NT2/D1 (cell line): ENCODE results near the gene PLCG2.

Source experiments
- DNase-seq: peaks from one replicate; pipeline ENCODE4 v3.0.0-alpha.2; 2011; ENCODE audit warnings: low read depth, low spot score
- H3K27me3 ChIP-seq: 2 replicates; pipeline ENCODE4 v1.6.0; 2011; ENCODE audit warnings: mild to moderate bottlenecking; ENCODE audit not compliant: insufficient read length, insufficient read depth
- H3K36me3 ChIP-seq: 2 replicates; pipeline ENCODE4 v1.6.1; 2011; ENCODE audit warnings: mild to moderate bottlenecking, low read length, mixed read lengths; ENCODE audit not compliant: insufficient read depth, insufficient read length
- H3K4me1 ChIP-seq: 2 replicates; pipeline ENCODE4 v1.5.1; 2011; ENCODE audit not compliant: insufficient read depth, insufficient read length
- H3K4me3 ChIP-seq: 2 replicates; pipeline ENCODE4 v1.5.1; 2011; ENCODE audit warnings: low read depth; ENCODE audit not compliant: insufficient read length
- H3K9ac ChIP-seq: 2 replicates; pipeline ENCODE4 v1.6.0; 2011; ENCODE audit warnings: low read depth; ENCODE audit not compliant: insufficient read length
- H3K9me3 ChIP-seq: 2 replicates; pipeline ENCODE4 v1.5.1; 2011; ENCODE audit warnings: mild to moderate bottlenecking, low read length; ENCODE audit not compliant: insufficient read depth
- SUZ12 ChIP-seq: IDR thresholded peaks from 2 replicates; pipeline ENCODE4 v1.6.1; 2011; ENCODE audit not compliant: insufficient read length, insufficient read depth; ENCODE audit errors: extremely low read depth
- YY1 ChIP-seq: IDR thresholded peaks from 2 replicates; pipeline ENCODE4 v1.6.1; 2011; ENCODE audit not compliant: insufficient read length, insufficient read depth
- ZNF274 ChIP-seq: IDR thresholded peaks from 2 replicates; pipeline ENCODE4 v1.6.1; 2011; ENCODE audit warnings: mild to moderate bottlenecking, low read depth, low read length

PLCG2 gene

GRCh38 chr16:81810894-81811538 lies 31.9 kb downstream of the PLCG2 start:
- no peaks in the 10 kb centered on the region for H3K9me3 ChIP-seq
- no peak for TF ChIP-seq ZNF274
- TF ChIP-seq SUZ12: no peak
- no peak for TF ChIP-seq YY1
- no peaks in the 10 kb centered on the region for H3K27me3 ChIP-seq
- DNase-seq: no peak
- H3K4me1 ChIP-seq: peaks cover 11% of the 10 kb centered on the region
- no peak overlapping the region for H3K9ac ChIP-seq
- H3K4me3 ChIP-seq: no peak overlapping the region
- no peaks in the 10 kb centered on the region for H3K36me3 ChIP-seq

GRCh38 chr16:81813648-81814047 lies 34.6 kb downstream of the PLCG2 start:
- H3K9ac ChIP-seq: no peak overlapping the region
- peaks cover 7% of the 10 kb centered on the region for H3K4me1 ChIP-seq
- H3K36me3 ChIP-seq: no peaks in the 10 kb centered on the region
- no peaks in the 10 kb centered on the region for H3K27me3 ChIP-seq
- TF ChIP-seq SUZ12 (no peak), YY1 (no peak), ZNF274 (no peak)
- no peak overlapping the region for H3K4me3 ChIP-seq
- DNase-seq: no peak
- H3K9me3 ChIP-seq: no peaks in the 10 kb centered on the region

GRCh38 chr16:81814751-81815428 lies 35.8 kb downstream of the PLCG2 start:
- no peak overlapping the region for H3K9ac ChIP-seq
- no peaks in the 10 kb centered on the region for H3K36me3 ChIP-seq
- no peak for DNase-seq
- no peaks in the 10 kb centered on the region for H3K9me3 ChIP-seq
- TF ChIP-seq SUZ12: no peak
- peaks cover 4% of the 10 kb centered on the region for H3K4me1 ChIP-seq
- H3K27me3 ChIP-seq: no peaks in the 10 kb centered on the region
- H3K4me3 ChIP-seq: no peak overlapping the region

- H3K4me1 ChIP-seq: peaks cover 4% of the 10 kb centered on the region
- no peak for TF ChIP-seq YY1
- no peak for TF ChIP-seq SUZ12
- TF ChIP-seq ZNF274: no peak
- no peaks in the 10 kb centered on the region for H3K9me3 ChIP-seq
- H3K36me3 ChIP-seq: no peaks in the 10 kb centered on the region
- no peaks in the 10 kb centered on the region for H3K27me3 ChIP-seq
- H3K9ac ChIP-seq: no peak overlapping the region
- DNase-seq: no peak
- H3K4me3 ChIP-seq: no peak overlapping the region
Observed at GRCh38 chr16:81815429-81815766, 36.3 kb downstream of the PLCG2 start.

- H3K9ac ChIP-seq: no peak overlapping the region
- H3K27me3 ChIP-seq: no peaks in the 10 kb centered on the region
- TF ChIP-seq SUZ12: no peak
- TF ChIP-seq YY1: no peak
- TF ChIP-seq ZNF274: no peak
- no peak overlapping the region for H3K4me3 ChIP-seq
- peaks cover 4% of the 10 kb centered on the region for H3K4me1 ChIP-seq
- no peaks in the 10 kb centered on the region for H3K9me3 ChIP-seq
- no peaks in the 10 kb centered on the region for H3K36me3 ChIP-seq
- DNase-seq: no peak
Observed at GRCh38 chr16:81816351-81816750, 37.3 kb downstream of the PLCG2 start.

GRCh38 chr16:81816793-81817210 lies 37.7 kb downstream of the PLCG2 start:
- H3K4me3 ChIP-seq: no peak overlapping the region

GRCh38 chr16:81817296-81817695 lies 38.2 kb downstream of the PLCG2 start:
- Histone ChIP-seq H3K9me3 (no peaks in the 10 kb centered on the region), H3K4me3 (no peak overlapping the region), H3K4me1 (peaks cover 4% of the 10 kb centered on the region), H3K27me3 (no peaks in the 10 kb centered on the region), H3K36me3 (no peaks in the 10 kb centered on the region), H3K9ac (no peak overlapping the region)
- TF ChIP-seq SUZ12 (no peak), ZNF274 (no peak), YY1 (no peak)
- DNase-seq: no peak

More at GRCh38 chr16:81816793-81817210, 37.7 kb downstream of the PLCG2 start:
- Histone ChIP-seq H3K36me3 (no peaks in the 10 kb centered on the region), H3K4me1 (peaks cover 4% of the 10 kb centered on the region), H3K9ac (no peak overlapping the region), H3K9me3 (no peaks in the 10 kb centered on the region), H3K27me3 (no peaks in the 10 kb centered on the region)
- TF ChIP-seq ZNF274: no peak
- TF ChIP-seq SUZ12: no peak
- TF ChIP-seq YY1: no peak
- no peak for DNase-seq
